A673 (cell line): Measurements from ENCODE around the gene IPCEF1.
"Not testable (repeated sequence)": the region's sequence is repeated elsewhere in the genome, so short reads cannot be mapped to it uniquely, and the experiment has no call there.

ENCODE experiments used
- EZH2 ChIP-seq: fragments of 200-600 bp; sonication (generic); IDR thresholded peaks from 2 replicates; pipeline ENCODE4 v1.6.1; 2017; ENCODE audit warnings: borderline replicate concordance, low read depth, mild to moderate bottlenecking, mixed read lengths, antibody characterized with exemption, low read length; ENCODE audit not compliant: poor library complexity, severe bottlenecking
- TF ChIP-seq, protein P1 (sequence below): fragments of 300-800, 200-600 bp; sonication (generic); conservative IDR thresholded peaks from 2 replicates; pipeline ENCODE4 v1.5.1; 2017; ENCODE audit warnings: low read depth, mild to moderate bottlenecking, antibody characterized with exemption, low read length, moderate library complexity, mixed read lengths

DNA sequence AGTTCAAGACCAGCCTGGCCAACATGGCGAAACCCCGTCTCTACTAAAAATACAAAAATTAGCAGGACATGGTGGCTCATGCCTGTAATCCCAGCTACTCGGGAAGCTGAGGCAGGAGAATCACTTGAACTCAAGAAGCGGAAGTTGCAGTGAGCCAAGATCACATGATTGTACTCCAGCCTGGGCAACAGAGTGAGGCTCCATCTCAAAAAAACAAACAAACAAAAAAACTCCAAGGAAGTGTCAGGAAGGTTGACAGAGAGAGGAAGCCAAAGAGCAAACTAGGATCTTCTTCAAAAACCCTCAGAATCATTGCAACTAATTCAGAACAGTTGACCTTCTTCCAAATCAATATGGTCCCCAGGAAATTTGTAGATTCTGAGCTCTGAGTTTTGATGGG, 154.9 kb downstream of the IPCEF1 start:
- TF ChIP-seq, protein P1, sequence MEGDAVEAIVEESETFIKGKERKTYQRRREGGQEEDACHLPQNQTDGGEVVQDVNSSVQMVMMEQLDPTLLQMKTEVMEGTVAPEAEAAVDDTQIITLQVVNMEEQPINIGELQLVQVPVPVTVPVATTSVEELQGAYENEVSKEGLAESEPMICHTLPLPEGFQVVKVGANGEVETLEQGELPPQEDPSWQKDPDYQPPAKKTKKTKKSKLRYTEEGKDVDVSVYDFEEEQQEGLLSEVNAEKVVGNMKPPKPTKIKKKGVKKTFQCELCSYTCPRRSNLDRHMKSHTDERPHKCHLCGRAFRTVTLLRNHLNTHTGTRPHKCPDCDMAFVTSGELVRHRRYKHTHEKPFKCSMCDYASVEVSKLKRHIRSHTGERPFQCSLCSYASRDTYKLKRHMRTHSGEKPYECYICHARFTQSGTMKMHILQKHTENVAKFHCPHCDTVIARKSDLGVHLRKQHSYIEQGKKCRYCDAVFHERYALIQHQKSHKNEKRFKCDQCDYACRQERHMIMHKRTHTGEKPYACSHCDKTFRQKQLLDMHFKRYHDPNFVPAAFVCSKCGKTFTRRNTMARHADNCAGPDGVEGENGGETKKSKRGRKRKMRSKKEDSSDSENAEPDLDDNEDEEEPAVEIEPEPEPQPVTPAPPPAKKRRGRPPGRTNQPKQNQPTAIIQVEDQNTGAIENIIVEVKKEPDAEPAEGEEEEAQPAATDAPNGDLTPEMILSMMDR = not testable (repeated sequence)
- not testable (repeated sequence) for TF ChIP-seq EZH2
